HFF-Myc (cell line): ENCODE data around the gene PAQR4.

Experiments
- DNase-seq: peaks from one replicate; pipeline ENCODE4 v3.0.0-alpha.2; 2011; ENCODE audit warnings: low read depth; ENCODE audit errors: extremely low read depth
- H3K4me3 ChIP-seq: replicated peaks from 2 replicates; pipeline ENCODE4 v1.5.1; 2011; ENCODE audit warnings: low read depth, mild to moderate bottlenecking, control low read depth, low read length
- CTCF ChIP-seq: IDR thresholded peaks from 2 replicates; pipeline ENCODE4 v1.5.1; 2012; ENCODE audit warnings: mild to moderate bottlenecking, low read depth, low read length, control low read depth; ENCODE audit errors: missing control alignments

Gene PAQR4

GRCh38 chr16:2971134-2971984, 2.2 kb downstream of the PAQR4 start:
- no peak overlapping the region for H3K4me3 ChIP-seq
- no peak for DNase-seq
- no peak for TF ChIP-seq CTCF

GRCh38 chr16:2971985-2972784, 3.0 kb downstream of the PAQR4 start:
- no peak for DNase-seq
- TF ChIP-seq CTCF = no peak
- H3K4me3 ChIP-seq = no peak overlapping the region

GRCh38 chr16:2973093-2973492, 3.9 kb downstream of the PAQR4 start:
- TF ChIP-seq CTCF = no peak
- no peak for DNase-seq
- H3K4me3 ChIP-seq = no peak overlapping the region

GRCh38 chr16:2973605-2974318, 4.6 kb downstream of the PAQR4 start:
- TF ChIP-seq CTCF = no peak
- H3K4me3 ChIP-seq = no peak overlapping the region
- no peak for DNase-seq

- H3K4me3 ChIP-seq = no peak overlapping the region
- TF ChIP-seq CTCF = no peak
- no peak for DNase-seq
These were observed 5.3 kb downstream of the PAQR4 start for GRCh38 chr16:2974319-2975056.

- TF ChIP-seq CTCF = no peak
- DNase-seq = no peak
- no peak overlapping the region for H3K4me3 ChIP-seq
These were observed 6.1 kb downstream of the PAQR4 start for GRCh38 chr16:2975161-2975795.
